Measurements from ENCODE around the gene ADAR.
A peak's percentile ranks its signal among the peaks of the same experiment; 100 is the strongest.

Gene ADAR

DNA sequence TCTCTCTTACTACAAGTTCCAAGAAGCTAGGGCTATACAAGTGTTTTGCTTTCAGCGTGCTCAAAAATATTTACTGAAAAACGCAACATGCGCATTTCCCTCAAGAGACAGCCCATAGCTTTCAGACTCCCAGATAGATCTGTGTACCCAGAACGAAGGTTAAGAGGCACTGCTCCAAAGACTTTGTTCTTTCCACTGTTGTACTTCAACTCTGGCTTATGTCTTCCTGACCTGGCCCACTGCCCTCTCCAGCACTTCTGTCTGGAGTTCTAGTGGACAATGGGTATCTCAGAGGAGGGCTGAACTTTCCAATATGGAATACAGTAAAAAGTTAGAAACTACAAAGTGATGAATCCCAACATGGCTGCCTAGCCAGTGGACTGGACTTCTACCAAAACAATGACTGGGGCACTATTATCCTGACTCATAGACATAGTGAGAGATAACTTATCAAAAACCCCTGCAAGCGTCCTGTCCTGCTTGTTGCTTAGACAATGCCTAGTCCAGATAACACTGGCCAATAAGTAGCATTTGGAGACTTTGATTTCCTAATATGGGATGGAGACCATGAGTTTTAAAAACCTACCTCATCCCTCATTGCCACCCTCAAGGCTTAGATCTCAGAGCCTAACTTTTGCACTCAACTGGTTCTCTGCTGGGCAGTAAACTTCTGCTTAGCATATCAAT, 8.8 kb upstream of the ADAR start:
- DNase-seq = no peak

DNA sequence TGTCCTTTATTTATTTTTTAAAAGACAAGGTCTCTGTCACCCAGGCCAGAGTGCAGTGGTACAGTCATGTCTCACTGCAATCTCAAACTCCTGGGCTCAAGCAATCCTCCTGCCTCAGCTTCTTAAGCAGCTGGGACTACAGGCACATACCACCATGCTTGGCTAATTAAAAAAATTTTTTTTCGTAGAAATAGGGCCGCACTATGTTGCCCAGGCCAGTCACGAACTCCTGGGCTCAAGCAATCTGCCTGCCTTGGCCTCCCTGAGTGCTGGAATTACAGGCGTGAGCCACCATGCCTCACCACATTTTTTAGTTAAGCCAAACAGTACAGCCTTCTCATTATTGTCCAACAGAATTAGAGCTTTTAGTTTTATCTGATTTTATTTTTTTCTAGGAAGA, 7.4 kb upstream of the ADAR start:
- DNase-seq = no peak

DNA sequence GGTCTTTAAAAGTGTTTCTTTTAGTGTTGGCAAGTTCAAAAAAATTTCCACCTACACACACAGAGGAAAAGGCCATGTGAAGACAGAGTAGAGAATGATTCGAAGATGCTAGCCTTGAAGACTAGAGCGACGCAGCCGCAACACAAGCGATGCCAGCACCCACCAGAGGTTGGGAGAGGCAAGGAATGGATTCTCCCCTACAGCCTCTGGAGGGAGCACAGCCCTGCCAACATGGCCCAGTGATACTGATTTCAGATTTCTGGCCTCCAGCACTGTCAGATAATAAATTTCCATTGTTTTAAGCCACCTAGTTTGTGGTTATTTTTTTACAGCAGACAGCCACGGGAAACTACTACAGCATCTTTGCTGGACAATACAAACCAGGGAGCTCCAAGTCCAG, 6.9 kb upstream of the ADAR start:
- DNase-seq = no peak

DNA sequence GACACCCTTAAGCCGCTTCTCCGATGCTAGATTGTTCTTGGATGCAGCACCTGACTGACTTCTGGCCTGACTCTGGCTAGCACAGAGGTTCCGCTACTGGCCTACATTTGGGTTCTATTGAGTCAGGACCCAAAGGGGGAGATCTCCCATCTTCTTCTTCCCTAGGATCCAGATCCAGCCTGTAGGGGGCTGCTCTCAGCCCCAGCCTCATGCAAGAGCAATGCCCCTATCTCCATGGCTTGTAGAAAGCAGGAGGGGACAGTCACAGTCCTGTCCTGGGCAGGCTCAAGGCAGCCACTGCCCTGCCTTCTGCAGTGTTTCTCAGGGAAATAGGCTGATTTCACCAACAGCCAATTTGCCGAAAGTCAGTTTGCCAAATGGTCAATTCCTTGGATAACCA, 6.3 kb upstream of the ADAR start:
- DNase-seq = no peak

DNA sequence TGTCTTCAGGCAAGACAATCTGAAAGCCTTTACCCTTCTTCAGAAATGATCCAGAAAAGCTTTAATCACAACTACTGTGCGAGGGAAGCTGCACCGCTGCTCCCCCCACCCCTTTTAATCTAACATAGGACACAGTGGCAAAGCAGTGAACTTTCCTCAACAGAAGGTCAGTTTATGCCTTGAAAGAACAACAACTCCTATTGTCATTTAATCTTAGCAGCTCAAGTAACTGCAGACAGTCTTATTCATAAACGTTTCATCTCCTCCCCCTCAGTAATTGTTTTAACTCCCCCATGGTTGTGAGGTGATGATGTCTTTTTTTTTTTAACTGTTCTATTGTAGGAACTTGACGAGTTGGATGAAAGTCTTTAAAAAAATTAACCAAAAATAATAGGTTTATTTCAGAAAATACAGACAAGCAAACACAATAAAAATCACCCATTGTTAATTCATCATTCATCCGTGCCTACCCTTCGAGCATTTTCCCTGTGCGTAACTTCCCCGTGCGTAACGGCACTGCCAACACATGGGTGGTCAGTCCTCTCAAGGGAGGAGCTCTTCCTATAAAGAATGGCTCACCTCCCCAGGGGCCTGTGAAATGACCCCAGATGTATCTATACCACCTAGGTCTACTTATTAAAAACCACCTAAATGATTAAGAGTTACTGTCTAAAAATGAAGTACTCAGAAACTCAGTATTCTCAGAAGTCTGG, 3.3 kb upstream of the ADAR start:
- no peak for DNase-seq

DNA sequence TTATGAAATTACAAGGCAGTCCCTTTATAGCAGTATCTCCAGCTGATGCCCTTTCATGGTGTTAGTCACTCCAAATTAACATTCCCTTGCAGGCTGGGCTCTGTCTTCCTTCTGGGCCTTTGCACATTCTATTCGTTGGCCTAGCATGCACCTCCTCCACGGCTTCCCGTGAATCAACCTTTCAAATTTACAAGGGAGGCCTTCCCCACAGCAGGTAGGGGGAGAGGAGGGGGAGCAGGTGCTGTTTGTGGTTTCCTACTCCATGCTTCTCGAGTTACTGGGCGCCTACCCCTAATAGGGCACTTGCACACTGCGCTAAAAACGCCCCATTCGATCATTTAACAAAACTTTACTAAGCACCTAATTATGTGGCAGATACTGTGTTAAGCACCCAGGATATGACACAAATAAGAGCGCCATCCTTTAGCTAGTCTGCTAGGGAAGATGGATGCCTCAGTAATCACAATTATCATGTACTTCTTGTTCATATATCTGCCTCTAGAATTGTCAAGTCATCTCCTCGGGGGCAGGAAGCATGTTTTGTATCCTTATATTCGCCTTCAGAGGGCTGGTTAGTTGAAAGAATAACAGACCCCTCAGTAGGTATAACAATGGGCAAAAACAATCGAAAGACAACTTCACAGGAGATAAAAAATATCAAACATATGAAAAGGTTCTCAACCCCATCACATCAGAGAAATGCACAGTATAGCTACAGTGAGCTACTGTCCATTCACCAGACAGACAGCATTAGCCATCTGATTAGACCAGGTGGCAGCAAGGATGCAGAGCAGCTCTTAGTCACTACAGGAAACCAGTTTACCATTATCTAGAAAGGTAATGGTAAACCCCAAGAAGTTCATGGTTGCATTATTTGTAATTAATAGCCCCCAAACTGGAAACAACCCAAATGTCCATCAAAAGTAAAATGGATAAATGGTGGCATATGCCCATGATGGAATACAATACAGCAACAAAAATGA, 1.7 kb upstream of the ADAR start:
- peak; percentile 46 for DNase-seq

DNA sequence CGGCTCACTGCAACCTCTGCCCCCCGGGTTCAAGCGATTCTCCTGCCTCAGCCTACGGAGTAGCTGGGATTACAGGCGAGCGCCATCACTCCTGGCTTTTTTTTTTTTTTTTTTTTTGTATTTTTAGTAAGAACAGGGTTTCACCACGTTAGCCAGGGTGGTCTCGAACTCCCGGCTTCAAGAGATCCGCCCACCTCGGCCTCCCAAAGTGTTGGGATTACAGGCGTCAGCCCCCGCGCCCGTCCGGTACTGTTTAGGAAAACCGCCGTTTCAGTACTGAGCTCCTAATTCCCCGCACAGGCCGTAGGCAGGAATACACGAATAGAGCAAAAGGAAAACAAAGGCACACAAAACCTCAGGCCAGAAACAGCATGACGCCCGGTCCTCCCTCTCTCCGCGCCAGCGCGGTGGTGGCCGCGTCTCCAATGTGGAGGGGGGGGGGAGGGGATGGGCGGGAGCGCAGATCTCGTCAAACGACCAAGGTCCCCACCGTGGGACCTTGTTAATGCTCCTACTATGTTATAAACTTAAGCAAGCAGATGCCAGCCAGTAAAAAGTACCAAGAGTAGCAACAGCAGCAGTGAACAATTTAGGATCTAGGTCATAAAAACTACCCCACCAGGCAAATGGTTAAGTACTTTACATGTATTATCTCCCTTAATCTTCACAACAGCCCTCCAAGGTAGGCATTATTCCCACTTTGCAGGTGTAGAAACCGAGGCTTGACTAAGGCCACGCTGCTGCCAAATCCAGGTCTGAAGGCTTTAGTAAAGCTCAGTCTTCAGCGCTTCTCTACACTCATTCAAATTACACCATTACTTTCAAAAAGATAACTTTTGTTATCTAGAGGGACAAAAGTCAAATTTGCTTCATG, 648 bp upstream of the ADAR start:
- DNase-seq = peak; percentile 20

DNA sequence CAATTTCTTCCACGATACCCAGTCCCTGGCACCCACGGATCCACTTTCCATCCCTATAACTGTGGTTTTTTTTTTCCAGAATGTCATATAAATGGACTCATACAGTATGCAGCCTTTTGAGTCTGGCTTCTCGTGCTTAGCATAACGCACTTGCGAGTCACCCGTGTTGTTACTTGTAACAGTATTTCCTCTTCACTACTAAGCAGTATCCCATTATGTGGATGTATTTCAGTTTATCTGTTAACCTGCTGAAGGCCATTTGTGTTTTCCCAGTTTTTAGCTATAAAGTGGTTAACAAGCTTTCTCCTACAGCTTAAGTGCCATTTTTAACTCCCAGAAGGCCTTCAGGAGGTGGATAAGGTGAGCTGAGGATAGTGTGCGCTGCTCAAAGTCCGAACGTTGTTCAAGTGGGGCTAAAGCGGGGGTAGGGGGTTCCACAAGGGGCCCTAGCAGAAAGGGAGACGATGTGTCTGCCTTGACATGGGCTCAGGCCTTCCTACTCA, 829 bp downstream of the ADAR start:
- DNase-seq = no peak

DNA sequence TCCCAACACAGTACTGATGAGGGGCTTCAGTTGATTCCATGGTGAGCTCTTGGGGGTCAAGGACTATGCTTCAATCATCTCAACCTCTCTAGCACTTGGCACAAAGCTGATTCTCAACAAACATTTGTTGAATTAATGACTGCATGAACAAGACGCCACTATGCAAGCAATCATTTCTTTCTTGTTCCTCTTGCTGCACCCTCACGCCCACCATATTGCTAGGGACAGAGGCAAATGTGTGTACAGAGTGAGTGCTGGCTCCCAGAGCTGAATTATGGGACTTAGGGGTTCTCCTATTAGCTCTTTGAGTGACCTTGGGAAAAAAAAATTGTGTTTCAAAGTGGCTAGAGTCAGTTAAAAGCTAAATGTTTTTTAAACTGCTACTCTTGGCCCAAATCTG, 2.5 kb downstream of the ADAR start:
- no peak for DNase-seq

DNA sequence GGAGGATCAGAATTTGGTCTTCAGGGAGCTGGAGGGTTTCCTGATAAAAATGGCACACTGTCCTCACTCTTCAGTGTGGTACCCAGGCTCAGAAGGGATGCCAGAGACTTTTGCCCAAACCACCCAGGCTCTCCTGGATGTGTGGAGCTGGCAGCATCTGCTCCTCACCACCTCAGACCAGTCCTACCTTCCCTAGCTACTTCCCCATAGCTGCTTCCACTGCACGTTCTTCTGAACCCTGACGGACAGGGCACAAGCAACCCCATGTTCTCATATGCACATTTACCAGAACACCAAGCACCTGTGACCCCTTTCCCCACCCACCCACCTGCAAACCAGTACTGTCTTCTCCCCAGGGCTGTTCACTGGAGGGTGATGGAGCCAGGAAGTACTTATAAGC, 4.7 kb downstream of the ADAR start:
- no peak for DNase-seq

DNA sequence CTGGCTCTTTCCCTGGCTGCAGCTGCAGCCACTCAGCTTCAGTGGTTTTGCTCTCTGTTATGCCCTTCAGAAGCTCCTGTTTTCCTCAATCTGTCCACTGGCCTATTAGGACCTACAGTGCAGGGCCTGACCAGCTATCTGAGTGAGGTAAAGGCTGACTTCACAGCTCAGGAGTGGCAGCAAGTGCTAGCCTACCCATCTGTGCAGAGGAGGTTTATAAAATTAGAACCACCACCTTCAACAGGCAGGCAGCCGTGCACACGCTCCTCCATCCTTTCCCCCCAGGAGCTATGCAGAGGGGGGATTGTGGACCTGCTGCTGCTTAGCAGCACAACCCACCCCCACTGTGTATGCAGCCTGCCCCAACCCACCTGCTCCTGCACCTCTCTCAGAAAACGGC, 8.3 kb downstream of the ADAR start:
- no peak for DNase-seq

DNA sequence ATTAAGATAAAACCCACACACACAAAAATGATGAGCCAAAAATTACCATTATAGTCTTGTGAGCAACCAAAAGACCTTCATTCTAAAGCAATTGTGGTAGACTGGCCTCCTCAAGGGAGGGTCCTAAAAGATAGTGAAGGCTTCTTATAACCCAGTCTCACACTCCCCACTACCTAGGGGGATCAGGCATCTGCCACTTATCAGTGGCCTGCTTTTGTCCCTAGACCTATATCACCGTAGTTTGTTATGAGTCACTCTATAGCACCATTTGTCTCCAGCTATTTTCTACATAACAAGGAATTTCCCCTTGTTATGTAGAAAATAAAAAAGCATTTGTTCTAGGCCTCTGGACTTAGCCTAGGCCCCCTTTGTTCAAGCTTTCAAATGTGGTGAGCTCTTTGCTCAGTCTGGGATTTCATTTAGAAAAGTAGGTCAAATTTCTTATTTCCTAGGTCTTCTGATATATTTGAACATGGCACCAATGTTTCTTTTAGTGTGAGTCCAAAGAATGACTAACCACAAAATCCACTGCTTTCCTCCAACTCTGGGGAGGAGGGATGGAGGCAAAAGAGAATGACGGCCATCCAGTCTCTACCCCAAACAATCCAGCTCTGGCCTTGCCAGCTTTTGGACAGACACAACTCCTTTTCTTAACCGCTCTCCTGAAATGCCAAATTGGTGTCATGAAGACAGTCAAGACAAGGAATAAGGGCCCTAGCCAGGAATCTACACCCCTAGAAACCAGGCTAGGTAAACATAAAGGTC, 8.9 kb downstream of the ADAR start:
- no peak for DNase-seq

DNA sequence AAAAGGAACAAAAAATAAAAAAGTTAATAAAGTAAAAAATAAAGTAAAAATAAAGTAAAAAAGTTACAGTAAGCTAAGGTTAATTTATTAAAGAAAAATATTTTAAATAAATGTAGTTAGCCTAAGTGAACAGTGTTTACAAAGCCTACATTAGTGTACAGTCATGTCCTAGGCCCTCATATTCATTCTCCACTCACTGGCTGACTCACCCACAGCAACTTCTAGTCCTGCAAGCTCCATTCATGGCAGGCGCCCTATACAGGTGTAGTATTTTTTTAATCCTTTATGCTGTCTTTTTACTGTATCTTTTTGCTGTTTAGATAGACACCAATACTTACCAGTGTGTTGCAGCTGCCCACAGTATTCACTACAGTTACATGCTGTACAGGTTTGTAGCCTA, 12.4 kb downstream of the ADAR start:
- DNase-seq = no peak

DNA sequence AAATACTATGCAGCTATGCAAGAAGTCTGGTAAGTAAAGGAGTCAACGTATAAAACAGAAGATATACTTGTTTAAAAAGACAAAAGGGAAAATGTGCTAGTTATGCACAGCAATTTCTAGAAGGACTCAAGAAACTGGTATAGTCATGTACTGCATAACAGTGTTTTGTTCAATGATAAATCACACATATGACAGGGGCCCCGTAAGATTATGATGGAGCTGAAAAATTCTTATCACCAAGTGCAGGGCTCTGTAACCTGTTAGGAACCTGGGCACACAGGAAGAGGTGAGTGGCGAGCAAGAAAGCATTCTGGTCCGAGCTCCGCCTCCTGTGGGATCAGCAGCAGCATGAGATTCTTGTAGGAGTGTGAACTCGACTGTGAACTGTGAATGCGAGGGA, 13.2 kb downstream of the ADAR start:
- no peak for DNase-seq

DNA sequence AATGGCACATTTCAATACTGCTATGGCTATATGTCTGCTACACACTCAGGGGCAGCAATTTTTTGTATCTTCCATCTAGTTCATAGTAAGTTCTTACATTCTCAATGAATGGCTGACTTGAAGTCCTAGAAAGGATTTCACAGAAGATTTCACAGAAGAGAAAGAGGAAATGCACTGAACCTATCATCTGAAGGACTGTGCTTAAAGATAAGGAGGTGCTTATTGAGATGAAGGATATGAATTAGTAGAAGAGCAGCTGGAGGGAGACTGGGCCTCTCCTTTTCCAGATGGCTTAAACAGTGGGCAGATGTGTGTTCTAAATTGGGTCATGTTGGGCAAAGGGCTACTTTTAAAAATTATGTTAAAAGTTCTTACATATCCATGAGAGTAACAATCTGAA, 14.6 kb downstream of the ADAR start:
- no peak for DNase-seq

DNA sequence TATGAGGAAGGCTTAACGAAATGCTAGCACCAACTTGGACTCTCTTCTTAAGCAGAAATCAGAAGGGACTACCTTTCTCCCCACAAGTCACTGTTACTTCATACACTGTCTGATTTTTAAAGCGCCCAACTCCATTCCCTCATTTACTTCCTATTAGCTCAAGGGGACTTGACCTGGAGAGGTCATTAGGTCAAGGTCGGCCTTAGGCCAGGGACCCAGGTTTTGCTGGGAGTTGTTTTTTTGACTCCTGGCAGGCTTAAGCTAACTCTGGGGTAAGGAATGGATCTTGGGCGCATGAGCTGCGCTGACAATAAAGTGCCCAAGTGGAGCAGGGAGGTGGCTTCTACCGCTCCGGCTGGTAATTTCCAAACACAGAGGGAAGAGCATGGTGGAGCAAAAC, 16.8 kb downstream of the ADAR start:
- no peak for DNase-seq

DNA sequence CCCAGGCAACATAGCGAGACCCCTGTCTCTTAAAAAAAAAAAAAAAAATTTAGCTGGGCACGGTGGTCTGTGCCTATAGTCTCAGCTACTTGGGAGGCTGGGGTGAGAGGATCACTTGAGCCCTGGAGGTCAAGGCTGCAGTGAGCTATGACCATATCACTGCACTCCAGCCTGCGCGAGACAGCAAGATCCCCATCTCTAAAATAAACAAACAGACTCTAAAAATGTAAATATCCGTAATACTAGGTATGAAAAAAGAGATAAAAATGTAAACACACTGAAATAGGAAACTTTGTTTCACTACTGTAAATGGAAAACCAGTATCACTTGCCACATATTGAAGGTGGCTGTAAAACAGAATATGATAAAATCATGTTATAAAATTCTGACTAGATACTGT, 17.2 kb downstream of the ADAR start:
- no peak for DNase-seq

DNA sequence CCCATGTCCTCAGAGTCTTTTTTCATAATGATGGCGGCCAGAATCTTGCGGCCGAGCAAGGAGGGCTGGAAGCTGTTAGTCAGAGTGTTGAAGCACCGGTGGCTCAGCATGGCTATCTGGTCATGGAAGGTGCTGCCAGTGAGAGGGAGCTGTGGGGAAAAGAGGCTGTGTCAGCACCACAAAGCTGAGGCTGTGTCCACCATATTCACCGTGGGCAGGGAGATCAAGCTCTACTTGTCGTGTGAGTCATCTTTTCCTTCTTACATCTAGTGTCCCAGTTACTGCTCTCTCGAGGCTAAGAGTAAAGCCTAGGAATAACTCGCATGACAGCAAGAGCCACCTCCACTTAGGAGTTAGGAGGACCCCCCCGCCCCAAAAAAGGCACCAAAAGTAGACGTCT, 18.2 kb downstream of the ADAR start:
- DNase-seq = no peak

DNA sequence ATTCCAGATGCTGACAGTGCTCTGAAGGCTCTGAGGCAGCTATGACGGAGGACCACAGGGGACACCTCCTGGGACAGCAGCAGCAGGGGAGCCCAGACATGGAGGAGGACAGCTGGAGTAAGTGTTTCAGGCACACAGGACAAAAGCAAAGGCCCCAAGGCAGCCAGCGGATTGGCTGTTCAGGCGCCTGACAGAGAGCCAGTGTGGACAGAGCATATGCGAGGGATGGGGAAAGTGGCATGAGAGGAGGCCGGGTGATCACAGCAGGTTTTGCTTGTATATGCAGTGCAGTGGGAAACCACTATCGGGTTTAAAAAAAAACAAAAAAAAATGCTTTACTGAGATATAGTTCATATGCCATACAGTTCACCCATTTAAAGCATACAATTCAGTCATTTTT, 21.3 kb downstream of the ADAR start:
- DNase-seq = no peak

DNA sequence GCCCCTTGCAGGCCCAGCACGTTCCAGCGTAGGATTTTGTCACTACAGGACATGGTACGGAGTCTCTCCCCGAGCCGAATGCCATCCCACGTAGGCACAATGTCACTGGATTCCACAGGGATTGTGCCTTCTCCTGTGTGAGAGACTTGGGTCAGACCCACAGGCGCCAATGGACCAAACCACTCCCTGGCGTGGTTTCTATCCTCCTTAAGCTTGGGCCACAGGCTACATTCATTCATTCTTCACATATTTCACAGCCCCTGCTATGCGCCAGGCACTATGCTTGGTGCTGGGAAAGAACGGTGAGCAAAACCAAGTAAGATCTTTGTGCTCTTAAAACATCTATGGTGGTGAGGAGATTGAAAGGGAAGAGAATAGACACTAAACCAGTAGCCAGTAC, 21.8 kb downstream of the ADAR start:
- no peak for DNase-seq

DNA sequence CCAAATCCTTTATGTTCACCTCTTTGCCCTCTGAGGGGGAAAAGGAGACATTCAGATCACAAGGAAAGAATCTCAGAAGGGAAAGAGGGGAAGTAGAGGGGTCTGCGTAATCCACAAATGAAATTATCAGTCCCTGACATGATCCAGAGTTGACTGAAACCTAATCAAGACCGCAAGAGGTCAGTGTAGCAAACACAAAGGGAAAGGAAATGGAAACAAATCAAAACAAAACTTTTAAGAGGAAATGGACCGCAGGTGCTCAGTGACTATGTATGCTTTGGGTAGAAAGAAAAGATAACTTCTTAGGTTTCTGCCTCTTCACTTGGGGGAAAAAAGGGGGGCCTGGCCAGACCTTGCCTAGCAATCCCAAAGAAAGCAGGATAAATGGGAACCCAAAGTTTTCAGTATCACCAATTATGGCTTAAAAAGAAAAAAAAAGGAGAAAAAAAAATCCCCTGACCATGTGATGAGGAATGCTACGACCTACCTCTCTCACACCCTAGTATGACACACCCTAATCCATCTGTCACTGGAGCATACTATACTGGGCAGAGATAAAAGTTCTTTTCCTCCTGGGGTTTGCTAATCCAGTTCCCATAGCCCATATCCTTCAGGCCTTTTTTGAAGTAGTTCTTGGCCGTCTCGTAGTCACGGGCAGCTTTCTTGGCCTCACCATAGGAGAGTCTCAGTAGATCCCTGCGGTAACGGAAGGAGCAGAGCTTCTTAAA, 23.6 kb downstream of the ADAR start:
- no peak for DNase-seq
